ENCODE results near the gene GIMAP2.
"Not testable (repeated sequence)": the region's sequence is repeated elsewhere in the genome, so short reads cannot be mapped to it uniquely, and the experiment has no call there.

GIMAP2 gene

GRCh38 chr7:150685219-150686029 is at the start of gene GIMAP2:
TSS of gene GIMAP2 (plus strand) at chr7:150685706. CDS start at chr7:150687060, 1,354 bp downstream.
- DNase-seq (ENCODE audit: low read depth in 2 of 2, low spot score in 1 of 2) = no peak

- DNase-seq (ENCODE audit: low read depth in 2 of 2, low spot score in 1 of 2) = no peak
These were observed 43.7 kb upstream of the GIMAP2 start for GRCh38 chr7:150641854-150642253.

- DNase-seq (ENCODE audit: low read depth in 2 of 2, low spot score in 1 of 2) = no peak
These were observed 42.6 kb upstream of the GIMAP2 start for GRCh38 chr7:150642926-150643325.

GRCh38 chr7:150645259-150646020 is 40.1 kb upstream of the GIMAP2 start:
- DNase-seq (ENCODE audit: low read depth in 2 of 2, low spot score in 1 of 2) = no peak

- DNase-seq (ENCODE audit: low read depth in 2 of 2, low spot score in 1 of 2) = no peak
These were observed 37.0 kb upstream of the GIMAP2 start for GRCh38 chr7:150648353-150649079.

- DNase-seq (ENCODE audit: low read depth in 2 of 2, low spot score in 1 of 2) = no peak
These were observed 36.5 kb upstream of the GIMAP2 start for GRCh38 chr7:150649080-150649385.

- no peak for DNase-seq (ENCODE audit: low read depth in 2 of 2, low spot score in 1 of 2)
These were observed 30.8 kb upstream of the GIMAP2 start for GRCh38 chr7:150654692-150655091.

GRCh38 chr7:150656047-150656446 is 29.5 kb upstream of the GIMAP2 start:
- no peak for DNase-seq (ENCODE audit: low read depth in 2 of 2, low spot score in 1 of 2)

GRCh38 chr7:150657526-150657925 is 28.0 kb upstream of the GIMAP2 start:
- no peak for DNase-seq (ENCODE audit: low read depth in 2 of 2, low spot score in 1 of 2)

- DNase-seq (ENCODE audit: low read depth in 2 of 2, low spot score in 1 of 2) = no peak
These were observed 24.4 kb upstream of the GIMAP2 start for GRCh38 chr7:150660939-150661613.

GRCh38 chr7:150662821-150663220 is 22.7 kb upstream of the GIMAP2 start:
- not testable (repeated sequence) for DNase-seq (ENCODE audit: low read depth in 2 of 2, low spot score in 1 of 2)

- DNase-seq (ENCODE audit: low read depth in 2 of 2, low spot score in 1 of 2) = no peak
These were observed 21.6 kb upstream of the GIMAP2 start for GRCh38 chr7:150663802-150664494.

GRCh38 chr7:150665089-150665748 is 20.3 kb upstream of the GIMAP2 start:
- no peak for DNase-seq (ENCODE audit: low read depth in 2 of 2, low spot score in 1 of 2)

GRCh38 chr7:150665896-150666295 is 19.6 kb upstream of the GIMAP2 start:
- DNase-seq (ENCODE audit: low read depth in 2 of 2, low spot score in 1 of 2) = no peak

- no peak for DNase-seq (ENCODE audit: low read depth in 2 of 2, low spot score in 1 of 2)
These were observed 19.1 kb upstream of the GIMAP2 start for GRCh38 chr7:150666412-150666811.

- DNase-seq (ENCODE audit: low read depth in 2 of 2, low spot score in 1 of 2) = no peak
These were observed 17.0 kb upstream of the GIMAP2 start for GRCh38 chr7:150668472-150668911.

GRCh38 chr7:150668977-150669376 is 16.5 kb upstream of the GIMAP2 start:
- DNase-seq (ENCODE audit: low read depth in 2 of 2, low spot score in 1 of 2) = no peak

GRCh38 chr7:150671798-150672585 is 13.5 kb upstream of the GIMAP2 start:
- DNase-seq (ENCODE audit: low read depth in 2 of 2, low spot score in 1 of 2) = not testable (repeated sequence)

GRCh38 chr7:150675714-150676113 is 9.8 kb upstream of the GIMAP2 start:
- DNase-seq (ENCODE audit: low read depth in 2 of 2, low spot score in 1 of 2) = no peak
